CD8-positive, alpha-beta memory T cell (primary cell): ENCODE measurements around the gene LMOD1. TPM values are rescaled to one million over a fixed set of nuclear protein-coding genes. Genes with fewer than 3 reads are reported as not detected.
A peak's percentile ranks its signal among the peaks of the same experiment; 100 is the strongest.

Source experiments
- CTCF ChIA-PET: fragments of 350-600 bp; sonication (Branson Sonifier 250); formaldehyde crosslinking; loops from one replicate; lab custom pipeline; 2021; ENCODE audit warnings: antibody characterized with exemption; lab: Charles Lee
- POLR2A ChIA-PET: fragments of 350-600 bp; sonication (Branson Sonifier 250); formaldehyde crosslinking; loops from one replicate; lab custom pipeline; 2021; ENCODE audit warnings: antibody characterized with exemption; lab: Charles Lee
- DNase-seq, 5 donors: peaks; one replicate each; pipeline versions ENCODE4 v3.0.0 to v3.0.0-alpha.2; 2020 to 2022; ENCODE audit warnings: mixed read lengths in 1 of 5
- H3K27ac ChIP-seq: one replicate; pipeline ENCODE4 v1.7.0; 2013; ENCODE audit warnings: low read depth, mild to moderate bottlenecking, low read length, moderate library complexity
- H3K27me3 ChIP-seq: 2 replicates; pipeline ENCODE4 v1.7.0; 2013; ENCODE audit warnings: low read length, mild to moderate bottlenecking; ENCODE audit not compliant: insufficient read depth, poor library complexity, severe bottlenecking
- H3K36me3 ChIP-seq: 2 replicates; pipeline ENCODE4 v1.7.0; 2013; ENCODE audit warnings: mild to moderate bottlenecking, low read length, moderate library complexity; ENCODE audit not compliant: insufficient read depth
- H3K4me1 ChIP-seq: 2 replicates; pipeline ENCODE4 v1.7.0; 2013; ENCODE audit warnings: mild to moderate bottlenecking, low read length, moderate library complexity; ENCODE audit not compliant: insufficient read depth
- H3K4me3 ChIP-seq: 2 replicates; pipeline ENCODE4 v1.7.0; 2013; ENCODE audit warnings: mild to moderate bottlenecking, low read length
- H3K9me3 ChIP-seq: 2 replicates; pipeline ENCODE4 v1.7.0; 2013; ENCODE audit warnings: mild to moderate bottlenecking, low read length
- H3K27ac Mint-ChIP-seq, 8 donors: one replicate each; pipeline ENCODE4 v1.8.0; 2020 to 2021; ENCODE audit warnings: mixed read lengths in 8 of 8, mild to moderate bottlenecking in 6 of 8, inconsistent platforms in 3 of 8, moderate library complexity in 3 of 8
- H3K27me3 Mint-ChIP-seq, 2 donors: one replicate each; pipeline ENCODE4 v1.8.0; 2020 to 2021; ENCODE audit warnings: mixed read lengths in 2 of 2, mild to moderate bottlenecking in 1 of 2, moderate library complexity in 1 of 2
- H3K36me3 Mint-ChIP-seq, 3 donors: one replicate each; pipeline ENCODE4 v1.8.0; 2020 to 2021; ENCODE audit warnings: mixed read lengths in 3 of 3, inconsistent platforms in 1 of 3, mild to moderate bottlenecking in 1 of 3
- H3K4me1 Mint-ChIP-seq, 3 donors: one replicate each; pipeline ENCODE4 v1.8.0; 2020 to 2021; ENCODE audit warnings: mixed read lengths in 3 of 3, inconsistent platforms in 1 of 3, mild to moderate bottlenecking in 1 of 3
- H3K4me3 Mint-ChIP-seq, 7 donors: one replicate each; pipeline ENCODE4 v1.8.0; 2020 to 2021; ENCODE audit warnings: mixed read lengths in 7 of 7, mild to moderate bottlenecking in 6 of 7, moderate library complexity in 4 of 7, inconsistent platforms in 2 of 7
- H3K9me3 Mint-ChIP-seq, 5 donors: one replicate each; pipeline ENCODE4 v1.8.0; 2020 to 2022; ENCODE audit warnings: mixed read lengths in 5 of 5, mild to moderate bottlenecking in 3 of 5, moderate library complexity in 2 of 5, inconsistent platforms in 1 of 5
- polyA plus RNA-seq: library from polyadenylated mRNA; unstranded; fragments of 300-500 nt; fragmentation: Illumina TruSeq; gene quantifications from one replicate; pipeline ENCODE4 v1.2.3, GENCODE V29; 2021
- total RNA-seq, 2 experiments: library from RNA; stranded (reverse); gene quantifications; one replicate each; pipeline ENCODE4 v1.2.3, GENCODE V29; 2021

Gene LMOD1
- total and polyA plus RNA-seq, 3 experiments from 2014 or later: not detected

DNA sequence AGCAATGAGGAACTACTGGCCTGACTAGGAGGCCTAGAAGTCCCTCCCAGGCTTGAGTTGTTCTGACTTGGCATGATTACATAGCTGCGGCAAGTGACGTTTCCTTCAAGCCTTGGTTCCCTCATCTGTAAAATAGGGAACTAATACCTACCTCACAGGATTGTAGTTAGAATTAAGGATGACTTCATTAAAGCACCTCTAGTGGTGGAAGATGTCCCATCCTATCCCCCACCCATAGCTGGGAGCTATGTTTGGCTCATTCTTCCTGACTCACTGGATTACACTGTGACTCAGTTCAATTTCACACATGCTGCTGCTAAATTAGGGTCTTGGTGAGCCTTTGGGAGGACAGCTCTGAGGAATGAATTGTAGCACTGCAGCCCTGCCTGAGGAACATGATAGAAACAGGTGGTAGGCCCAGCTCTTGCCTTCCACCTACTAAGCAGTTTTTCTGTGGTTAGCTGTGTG is 63.6 kb downstream of the LMOD1 start:
- no peak overlapping the region for H3K4me3 Mint-ChIP-seq
- ChIA-PET CTCF (interaction anchor here (1.4 to 6.0 kb wide), 2 partner anchors 12 to 15 kb away, joined by 4 to 45 read pairs; no protein-coding TSS in a partner anchor), POLR2A (interaction anchor here (0.5 kb wide), 1 partner anchor 11 kb away, joined by 3 read pairs; no protein-coding TSS in a partner anchor)
- H3K27me3 Mint-ChIP-seq: peaks cover 8 to 11% of the 10 kb centered on the region in 2 donors
- Histone ChIP-seq H3K9me3 (no peaks in the 10 kb centered on the region), H3K4me1 (no peaks in the 10 kb centered on the region), H3K36me3 (no peaks in the 10 kb centered on the region), H3K27me3 (peaks cover 2% of the 10 kb centered on the region), H3K27ac (no peak overlapping the region), H3K4me3 (no peak overlapping the region)
- DNase-seq: no peak
- no peak overlapping the region for H3K27ac Mint-ChIP-seq
- H3K9me3 Mint-ChIP-seq: no peaks in the 10 kb centered on the region
- no peaks in the 10 kb centered on the region for H3K36me3 Mint-ChIP-seq
- H3K4me1 Mint-ChIP-seq: no peaks in the 10 kb centered on the region

- Mint-ChIP-seq H3K27ac (no peak overlapping the region), H3K4me1 (no peaks in the 10 kb centered on the region), H3K9me3 (no peaks in the 10 kb centered on the region), H3K36me3 (peaks cover 0 to 4% (median 1%) of the 10 kb centered on the region in 3 donors), H3K27me3 (peaks cover 2% of the 10 kb centered on the region in 2 donors), H3K4me3 (no peak overlapping the region)
- Histone ChIP-seq H3K4me1 (no peaks in the 10 kb centered on the region), H3K27ac (no peak overlapping the region), H3K9me3 (no peaks in the 10 kb centered on the region), H3K27me3 (no peaks in the 10 kb centered on the region), H3K4me3 (no peak overlapping the region), H3K36me3 (no peaks in the 10 kb centered on the region)
- no peak for DNase-seq
- CTCF ChIA-PET: interaction anchor here (1.7 to 6.0 kb wide), 2 partner anchors 13 to 45 kb away, joined by 4 to 45 read pairs; no protein-coding TSS in a partner anchor
- POLR2A ChIA-PET: no interaction called here
Observed at GRCh38 chr1:201881617-201882016, 64.7 kb downstream of the LMOD1 start.

DNA sequence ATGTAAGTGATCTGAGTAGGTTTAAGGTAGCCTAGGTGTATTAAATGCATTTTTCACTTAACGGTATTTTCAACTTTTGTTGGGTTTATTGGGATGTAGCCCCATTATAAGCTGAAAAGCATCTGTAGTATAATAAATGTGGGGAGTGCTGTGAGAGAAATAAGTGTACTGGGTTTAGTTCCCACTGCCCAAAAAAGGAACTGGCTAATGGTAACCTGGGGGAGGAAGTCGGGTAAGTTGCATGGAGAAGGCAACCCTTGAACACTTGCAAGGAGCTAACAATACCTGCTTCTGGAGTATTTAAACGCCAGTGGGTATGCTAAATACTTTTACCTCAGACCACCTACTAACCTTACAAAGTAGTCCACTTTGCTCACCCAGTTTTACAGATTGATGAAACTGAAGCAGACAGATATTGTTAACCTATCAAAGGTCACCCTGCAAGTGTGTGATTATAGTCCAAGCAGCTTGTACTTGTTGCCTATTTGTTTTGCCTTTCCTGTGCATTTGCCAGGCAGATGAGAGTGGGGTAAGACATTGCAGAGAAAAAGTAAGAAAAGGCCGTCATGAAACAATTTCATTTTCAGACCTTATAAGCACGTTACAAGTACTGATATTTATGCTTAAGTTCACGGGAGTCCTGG is 65.3 kb downstream of the LMOD1 start:
- CTCF ChIA-PET: interaction anchor here (1.7 to 6.0 kb wide), 2 partner anchors 14 to 45 kb away, joined by 4 to 45 read pairs; no protein-coding TSS in a partner anchor
- H3K27me3 Mint-ChIP-seq: peaks cover 0 to 2% of the 10 kb centered on the region in 2 donors
- H3K4me1 Mint-ChIP-seq: no peaks in the 10 kb centered on the region
- H3K36me3 Mint-ChIP-seq: peaks cover 0 to 10% (median 5%) of the 10 kb centered on the region in 3 donors
- no peak overlapping the region for H3K27ac ChIP-seq
- POLR2A ChIA-PET: no interaction called here
- no peak overlapping the region for H3K4me3 Mint-ChIP-seq
- no peaks in the 10 kb centered on the region for H3K9me3 ChIP-seq
- H3K36me3 ChIP-seq: no peaks in the 10 kb centered on the region
- no peaks in the 10 kb centered on the region for H3K27me3 ChIP-seq
- no peak overlapping the region for H3K4me3 ChIP-seq
- no peak overlapping the region for H3K27ac Mint-ChIP-seq
- no peaks in the 10 kb centered on the region for H3K9me3 Mint-ChIP-seq
- H3K4me1 ChIP-seq: no peaks in the 10 kb centered on the region
- no peak for DNase-seq

- ChIA-PET POLR2A (no interaction called here), CTCF (interaction anchor here (0.6 to 1.9 kb wide), 8 partner anchors 9 to 94 kb away, joined by 3 to 9 read pairs (median 4); partner anchors contain the start of gene SHISA4)
- Histone ChIP-seq H3K36me3 (peaks cover 10% of the 10 kb centered on the region), H3K27ac (no peak overlapping the region), H3K9me3 (no peaks in the 10 kb centered on the region), H3K4me3 (no peak overlapping the region), H3K4me1 (no peaks in the 10 kb centered on the region), H3K27me3 (no peaks in the 10 kb centered on the region)
- no peak overlapping the region for H3K4me3 Mint-ChIP-seq
- peak overlapping the region in 3 of 8 donors; percentile 19 to 29 (median 24) for H3K27ac Mint-ChIP-seq
- H3K36me3 Mint-ChIP-seq: peaks cover 10 to 36% (median 12%) of the 10 kb centered on the region in 3 donors
- H3K27me3 Mint-ChIP-seq: no peaks in the 10 kb centered on the region
- no peaks in the 10 kb centered on the region for H3K4me1 Mint-ChIP-seq
- H3K9me3 Mint-ChIP-seq: no peaks in the 10 kb centered on the region
- no peak for DNase-seq
Observed at GRCh38 chr1:201877877-201878401, 68.4 kb downstream of the LMOD1 start.

- no peak for DNase-seq
- Histone ChIP-seq H3K36me3 (peaks cover 25% of the 10 kb centered on the region), H3K9me3 (no peaks in the 10 kb centered on the region), H3K4me3 (no peak overlapping the region), H3K27ac (no peak overlapping the region), H3K27me3 (no peaks in the 10 kb centered on the region), H3K4me1 (no peaks in the 10 kb centered on the region)
- CTCF ChIA-PET: no interaction called here
- Mint-ChIP-seq H3K27ac (no peak overlapping the region), H3K9me3 (no peaks in the 10 kb centered on the region), H3K36me3 (peaks cover 18 to 53% (median 19%) of the 10 kb centered on the region in 3 donors), H3K4me3 (no peak overlapping the region), H3K27me3 (no peaks in the 10 kb centered on the region), H3K4me1 (no peaks in the 10 kb centered on the region)
- POLR2A ChIA-PET: no interaction called here
Observed at GRCh38 chr1:201876148-201876818, 70.1 kb downstream of the LMOD1 start.

- Mint-ChIP-seq H3K27me3 (no peaks in the 10 kb centered on the region), H3K36me3 (peaks cover 24 to 68% (median 27%) of the 10 kb centered on the region in 3 donors), H3K27ac (peak overlapping the region in 2 of 8 donors; percentile 7 to 17), H3K4me3 (no peak overlapping the region), H3K4me1 (no peaks in the 10 kb centered on the region), H3K9me3 (no peaks in the 10 kb centered on the region)
- no peaks in the 10 kb centered on the region for H3K27me3 ChIP-seq
- DNase-seq: no peak
- no peaks in the 10 kb centered on the region for H3K9me3 ChIP-seq
- no peak overlapping the region for H3K4me3 ChIP-seq
- peaks cover 39% of the 10 kb centered on the region for H3K36me3 ChIP-seq
- H3K27ac ChIP-seq: no peak overlapping the region
- CTCF ChIA-PET: interaction anchor here (1.7 kb wide), 1 partner anchor 21 kb away, joined by 9 read pairs; no protein-coding TSS in a partner anchor
- POLR2A ChIA-PET: no interaction called here
- H3K4me1 ChIP-seq: no peaks in the 10 kb centered on the region
Observed at GRCh38 chr1:201874672-201875071, 71.7 kb downstream of the LMOD1 start.

GRCh38 chr1:201870397-201870796 is 76.0 kb downstream of the LMOD1 start:
- Mint-ChIP-seq H3K9me3 (no peaks in the 10 kb centered on the region), H3K36me3 (peaks cover 27 to 90% (median 35%) of the 10 kb centered on the region in 3 donors), H3K27me3 (no peaks in the 10 kb centered on the region), H3K4me3 (no peak overlapping the region), H3K27ac (peak overlapping the region in 1 of 8 donors; percentile 7), H3K4me1 (no peaks in the 10 kb centered on the region)
- Histone ChIP-seq H3K4me3 (no peak overlapping the region), H3K9me3 (no peaks in the 10 kb centered on the region), H3K4me1 (no peaks in the 10 kb centered on the region), H3K27ac (no peak overlapping the region), H3K27me3 (no peaks in the 10 kb centered on the region), H3K36me3 (peaks cover 68% of the 10 kb centered on the region)
- ChIA-PET CTCF (no interaction called here), POLR2A (no interaction called here)
- no peak for DNase-seq
